GM12873 (cell line): ENCODE results near the gene C22orf15.

Source experiments
- TF ChIP-seq, protein P1 (sequence below): IDR thresholded peaks from 2 replicates; pipeline ENCODE4 v1.5.1; 2012; ENCODE audit warnings: low read depth, mild to moderate bottlenecking, moderate library complexity, low read length, control low read depth; ENCODE audit not compliant: insufficient read depth; ENCODE audit errors: missing control alignments

Gene C22orf15

GRCh38 chr22:23752090-23752691, 10.6 kb upstream of the C22orf15 start:
- TF ChIP-seq, protein P1, sequence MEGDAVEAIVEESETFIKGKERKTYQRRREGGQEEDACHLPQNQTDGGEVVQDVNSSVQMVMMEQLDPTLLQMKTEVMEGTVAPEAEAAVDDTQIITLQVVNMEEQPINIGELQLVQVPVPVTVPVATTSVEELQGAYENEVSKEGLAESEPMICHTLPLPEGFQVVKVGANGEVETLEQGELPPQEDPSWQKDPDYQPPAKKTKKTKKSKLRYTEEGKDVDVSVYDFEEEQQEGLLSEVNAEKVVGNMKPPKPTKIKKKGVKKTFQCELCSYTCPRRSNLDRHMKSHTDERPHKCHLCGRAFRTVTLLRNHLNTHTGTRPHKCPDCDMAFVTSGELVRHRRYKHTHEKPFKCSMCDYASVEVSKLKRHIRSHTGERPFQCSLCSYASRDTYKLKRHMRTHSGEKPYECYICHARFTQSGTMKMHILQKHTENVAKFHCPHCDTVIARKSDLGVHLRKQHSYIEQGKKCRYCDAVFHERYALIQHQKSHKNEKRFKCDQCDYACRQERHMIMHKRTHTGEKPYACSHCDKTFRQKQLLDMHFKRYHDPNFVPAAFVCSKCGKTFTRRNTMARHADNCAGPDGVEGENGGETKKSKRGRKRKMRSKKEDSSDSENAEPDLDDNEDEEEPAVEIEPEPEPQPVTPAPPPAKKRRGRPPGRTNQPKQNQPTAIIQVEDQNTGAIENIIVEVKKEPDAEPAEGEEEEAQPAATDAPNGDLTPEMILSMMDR, result peak; percentile 37

DNA sequence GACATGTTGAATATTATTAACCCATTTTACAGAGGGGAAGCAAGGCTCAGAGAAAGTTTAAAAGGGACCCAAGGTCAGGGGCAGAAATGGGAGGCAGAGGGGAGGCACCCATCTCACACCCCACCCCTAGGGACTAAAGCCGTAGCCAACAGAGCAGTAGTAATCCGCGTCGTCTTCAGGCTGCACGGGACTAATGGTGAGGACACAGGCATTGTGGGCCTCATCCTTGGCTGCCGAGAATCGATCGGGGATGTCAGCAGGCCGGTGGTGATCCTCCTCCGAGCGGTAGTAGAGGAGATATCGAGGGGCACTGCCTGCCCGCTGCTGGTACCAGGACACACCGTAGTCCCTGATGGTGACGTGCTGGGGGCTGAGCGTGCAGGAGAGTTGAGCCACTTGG, 10.0 kb upstream of the C22orf15 start:
- TF ChIP-seq, protein P1, result no peak

DNA sequence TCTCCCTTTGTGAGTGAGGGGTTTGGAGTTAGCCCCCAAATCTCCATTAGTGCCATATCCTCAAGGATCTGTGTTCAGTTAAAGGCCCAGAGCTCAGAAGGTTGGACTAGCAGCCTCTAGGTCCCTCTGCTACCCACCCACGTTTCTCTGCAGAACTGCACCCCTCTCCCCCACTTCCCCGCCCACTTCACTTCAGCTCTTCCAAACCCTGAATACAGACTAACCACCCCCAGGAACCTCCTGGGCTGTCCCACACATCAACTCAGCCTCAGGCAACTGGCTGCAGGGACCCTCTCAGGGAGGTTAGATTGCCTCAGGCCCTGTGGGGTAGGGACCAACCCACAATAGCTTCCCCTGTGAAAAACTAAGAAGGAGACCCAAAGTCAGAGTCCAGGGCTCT, 9.4 kb upstream of the C22orf15 start:
- TF ChIP-seq, protein P1, result peak; percentile 11

DNA sequence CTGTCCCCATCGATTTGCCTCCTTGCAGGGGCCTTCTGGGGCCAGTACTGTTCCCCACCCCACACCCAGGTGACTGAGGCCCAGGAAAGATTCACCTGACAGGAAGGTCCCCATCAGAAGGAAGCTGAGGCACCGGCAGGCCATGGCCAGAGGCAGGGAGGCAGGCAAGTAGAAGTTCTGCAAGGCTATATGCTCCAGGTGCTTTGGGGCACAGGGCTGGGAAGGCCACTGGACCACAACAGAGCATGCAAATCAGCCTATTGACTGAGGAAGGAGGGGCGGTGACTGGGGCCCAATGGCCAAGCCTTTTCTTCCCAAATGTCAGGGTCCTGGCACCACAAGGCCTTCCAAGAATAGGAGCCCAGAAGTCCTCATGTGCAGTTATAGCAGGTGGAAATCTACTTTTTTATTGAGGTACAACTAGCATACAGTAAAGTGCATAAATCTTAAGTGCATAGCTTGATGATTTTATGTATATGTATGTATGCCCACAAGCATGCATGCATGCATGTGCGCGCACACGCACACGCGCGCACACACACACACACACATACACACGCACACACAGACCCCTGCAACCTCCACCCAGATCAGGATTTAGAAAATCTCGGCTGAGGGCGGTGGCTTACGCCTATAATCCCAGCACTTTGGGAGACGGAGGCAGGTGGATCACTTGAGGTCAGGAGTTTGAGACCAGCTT, 8.4 kb upstream of the C22orf15 start, which contains the start of gene VPREB3:
Gene VPREB3, minus strand, starts transcription at position 206 of the 700 bp plus-strand sequence. Its CDS starts 62 bp downstream, at position 144.
- TF ChIP-seq, protein P1, result no peak

GRCh38 chr22:23754980-23755636, 7.7 kb upstream of the C22orf15 start:
- TF ChIP-seq, protein P1, result no peak

- TF ChIP-seq, protein P1, result no peak
These were observed 7.1 kb upstream of the C22orf15 start for GRCh38 chr22:23755711-23756110.

DNA sequence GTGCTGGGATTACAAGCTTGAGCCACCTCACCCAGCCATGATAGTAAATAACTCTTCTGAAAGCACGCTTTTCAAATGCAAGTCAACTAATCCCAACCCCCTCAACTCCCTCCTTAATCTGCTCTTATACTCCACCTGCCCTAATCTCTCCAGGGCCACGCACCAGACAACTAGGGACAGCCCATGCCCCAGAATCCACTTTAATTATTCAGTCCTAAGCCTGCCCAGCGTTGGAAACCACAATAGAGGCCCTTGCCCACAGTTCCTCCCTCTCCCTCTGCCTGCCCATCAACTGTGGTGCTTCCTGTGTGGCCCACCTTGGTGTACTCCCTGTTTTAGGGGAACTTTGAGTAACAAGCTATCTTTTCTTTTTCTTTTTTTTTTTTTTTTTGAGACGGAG, 5.9 kb upstream of the C22orf15 start:
- TF ChIP-seq, protein P1, result no peak
